H1 (cell line): ENCODE measurements around the gene NRDE2. TPM values are rescaled to one million over a fixed set of nuclear protein-coding genes. Genes with fewer than 3 reads are reported as not detected.
"Not testable (repeated sequence)": the region's sequence is repeated elsewhere in the genome, so short reads cannot be mapped to it uniquely, and the experiment has no call there.

Experiments used
- CTCF ChIA-PET: fragments of 300-600 bp; sonication (Branson Sonifier 250); formaldehyde crosslinking; loops from one replicate; lab custom pipeline; 2021; ENCODE audit not compliant: partially characterized antibody; lab: Charles Lee
- POLR2A ChIA-PET: fragments of 300-600 bp; sonication (Branson Sonifier 250); formaldehyde crosslinking; loops from one replicate; lab custom pipeline; 2021; ENCODE audit warnings: inconsistent platforms; ENCODE audit not compliant: partially characterized antibody; lab: Charles Lee
- DNase-seq, 2 experiments: peaks; one replicate each; pipeline versions ENCODE4 v3.0.0 to v3.0.0-alpha.2; 2010 to 2022; ENCODE audit warnings: low spot score in 2 of 2, low read depth in 1 of 2, mixed read lengths in 1 of 2
- FAIRE-seq: peaks from 2 replicates; lab custom pipeline; 2011; peaks lifted over from hg19 to GRCh38; lab: Jason Lieb, UNC
- H2AFZ ChIP-seq: 2 replicates; pipeline ENCODE4 v1.8.1; 2012; ENCODE audit warnings: low read length, inconsistent platforms
- H2AK5ac ChIP-seq: 2 replicates; pipeline ENCODE4 v1.6.1; 2013; ENCODE audit warnings: low read depth, low read length
- H2BK120ac ChIP-seq: replicated peaks from 2 replicates; pipeline ENCODE3; 2013; ENCODE audit warnings: low read depth, low read length, inconsistent platforms
- H2BK12ac ChIP-seq: 2 replicates; pipeline ENCODE4 v1.6.1; 2013; ENCODE audit warnings: low read depth, low read length
- H2BK15ac ChIP-seq: 2 replicates; pipeline ENCODE4 v1.6.1; 2013; ENCODE audit warnings: low read length
- H2BK20ac ChIP-seq: 2 replicates; pipeline ENCODE4 v1.6.1; 2013; ENCODE audit warnings: low read length
- H2BK5ac ChIP-seq: 2 replicates; pipeline ENCODE4 v1.6.1; 2013; ENCODE audit warnings: low read depth, low read length
- H3K14ac ChIP-seq: 2 replicates; pipeline ENCODE4 v1.6.1; 2013; ENCODE audit warnings: inconsistent platforms; ENCODE audit not compliant: insufficient read length
- H3K18ac ChIP-seq: 2 replicates; pipeline ENCODE4 v1.6.1; 2013; ENCODE audit warnings: low read length; ENCODE audit errors: extremely low read depth
- H3K23ac ChIP-seq: 2 replicates; pipeline ENCODE4 v1.6.1; 2013; ENCODE audit warnings: inconsistent platforms; ENCODE audit not compliant: insufficient read length
- H3K23me2 ChIP-seq: 2 replicates; pipeline ENCODE4 v1.6.1; 2013; ENCODE audit warnings: low read depth, low read length
- H3K27ac ChIP-seq: 2 replicates; pipeline ENCODE4 v1.6.1; 2011; ENCODE audit warnings: low read depth, low read length, inconsistent platforms
- H3K27me3 ChIP-seq, 4 experiments: replicated peaks in 1 of 4; 1 replicate in 1 of 4; 2 replicates in 3 of 4; pipeline versions ENCODE4 v1.6.1 to v1.8.1; 2011 to 2013; ENCODE audit warnings: low read length in 3 of 4, mild to moderate bottlenecking in 3 of 4, inconsistent platforms in 2 of 4, mixed read lengths in 2 of 4, moderate library complexity in 1 of 4; ENCODE audit not compliant: control insufficient read depth in 3 of 4, insufficient read depth in 3 of 4; ENCODE audit errors: extremely low read depth in 1 of 4
- H3K36me3 ChIP-seq, 4 experiments: 2 replicates each; pipeline versions ENCODE4 v1.6.1 to v1.8.1; 2011 to 2013; ENCODE audit warnings: mild to moderate bottlenecking in 4 of 4, low read length in 3 of 4, moderate library complexity in 2 of 4, control low read depth in 1 of 4, inconsistent platforms in 1 of 4; ENCODE audit not compliant: insufficient read depth in 4 of 4, control insufficient read depth in 2 of 4
- H3K4ac ChIP-seq: replicated peaks from 2 replicates; pipeline ENCODE3; 2013; ENCODE audit warnings: low read length, low read depth, mixed read lengths, inconsistent platforms; ENCODE audit not compliant: insufficient read length
- H3K4me1 ChIP-seq, 4 experiments: replicated peaks in 1 of 4; 1 replicate in 1 of 4; 2 replicates in 3 of 4; pipeline versions ENCODE4 v1.6.1 to v1.8.1; 2011 to 2013; ENCODE audit warnings: low read length in 3 of 4, inconsistent platforms in 2 of 4, mixed read lengths in 1 of 4; ENCODE audit not compliant: insufficient read depth in 4 of 4, control insufficient read depth in 3 of 4
- H3K4me2 ChIP-seq, 2 experiments: 2 replicates each; pipeline versions ENCODE4 v1.6.1 to v1.8.1; 2011 to 2013; ENCODE audit warnings: low read depth in 2 of 2, low read length in 2 of 2, control low read depth in 1 of 2, inconsistent platforms in 1 of 2, mild to moderate bottlenecking in 1 of 2; ENCODE audit not compliant: insufficient read depth in 1 of 2
- H3K4me3 ChIP-seq, 4 experiments: fragments of 200-600, 300-600 bp in 1 of 4; sonication (generic), shearing (Covaris generic), sonication (Bioruptor Twin) in 1 of 4; 2 replicates each; pipeline versions ENCODE4 v1.5.1 to v1.8.1; 2011 to 2016; ENCODE audit warnings: low read length in 4 of 4, low read depth in 3 of 4, control low read depth in 2 of 4, inconsistent platforms in 2 of 4, mild to moderate bottlenecking in 2 of 4, mixed read lengths in 1 of 4, moderate library complexity in 1 of 4; ENCODE audit not compliant: insufficient read depth in 2 of 4; ENCODE audit errors: extremely low read depth in 1 of 4
- H3K56ac ChIP-seq: replicated peaks from 2 replicates; pipeline ENCODE3; 2013; ENCODE audit warnings: low read depth, mild to moderate bottlenecking, mixed read lengths, low read length, inconsistent platforms; ENCODE audit not compliant: insufficient read length
- H3K79me1 ChIP-seq: 2 replicates; pipeline ENCODE4 v1.6.1; 2013; ENCODE audit warnings: low read depth, low read length, control low read depth
- H3K79me2 ChIP-seq, 2 experiments: 2 replicates each; pipeline versions ENCODE4 v1.6.1 to v1.8.1; 2012 to 2013; ENCODE audit warnings: low read length in 2 of 2, mild to moderate bottlenecking in 2 of 2, inconsistent platforms in 1 of 2; ENCODE audit not compliant: insufficient read depth in 2 of 2, control insufficient read depth in 1 of 2
- H3K9ac ChIP-seq, 4 experiments: replicated peaks in 1 of 4; 1 replicate in 1 of 4; 2 replicates in 3 of 4; pipeline versions ENCODE4 v1.6.1 to v1.8.1; 2011 to 2013; ENCODE audit warnings: low read depth in 3 of 4, low read length in 3 of 4, control low read depth in 2 of 4, mild to moderate bottlenecking in 2 of 4, moderate library complexity in 2 of 4, inconsistent platforms in 1 of 4; ENCODE audit errors: extremely low read depth in 1 of 4
- H3K9me3 ChIP-seq, 2 experiments: 2 replicates each; pipeline versions ENCODE4 v1.6.1 to v1.8.1; 2012 to 2013; ENCODE audit warnings: mild to moderate bottlenecking in 2 of 2, moderate library complexity in 2 of 2, control low read depth in 1 of 2, inconsistent platforms in 1 of 2, low read depth in 1 of 2, low read length in 1 of 2, mixed read lengths in 1 of 2; ENCODE audit not compliant: insufficient read depth in 2 of 2
- H4K20me1 ChIP-seq, 2 experiments: replicated peaks in 1 of 2; 2 replicates each; pipeline versions ENCODE3 to v1.8.1; 2011 to 2013; ENCODE audit warnings: inconsistent platforms in 2 of 2, low read length in 2 of 2, mild to moderate bottlenecking in 1 of 2; ENCODE audit not compliant: insufficient read depth in 2 of 2, control insufficient read depth in 1 of 2
- H4K5ac ChIP-seq: 2 replicates; pipeline ENCODE4 v1.6.1; 2013; ENCODE audit warnings: low read length, low read depth, mixed read lengths, inconsistent platforms; ENCODE audit not compliant: insufficient read length
- H4K8ac ChIP-seq: 2 replicates; pipeline ENCODE4 v1.8.0; 2013; ENCODE audit warnings: mild to moderate bottlenecking, moderate library complexity, low read length, inconsistent platforms; ENCODE audit not compliant: insufficient read depth; ENCODE audit errors: extremely low read depth
- H4K91ac ChIP-seq: replicated peaks from 2 replicates; pipeline ENCODE3; 2013; ENCODE audit warnings: low read length, mixed read lengths, inconsistent platforms; ENCODE audit not compliant: insufficient read length
- WGBS, 2 experiments: shearing (Covaris generic) in 1 of 2; methylation state at CpG; one replicate each; pipeline versions ENCODE4 v1.1.6 to v1.1.7; 2013 to 2015; ENCODE audit warnings: low lambda C conversion rate in 2 of 2, mixed read lengths in 2 of 2, inconsistent platforms in 1 of 2, low coverage in 1 of 2, missing lambda C conversion rate in 1 of 2; ENCODE audit not compliant: insufficient replicate concordance in 2 of 2, insufficient coverage in 1 of 2, insufficient read length in 1 of 2; ENCODE audit errors: extremely low coverage in 1 of 2, missing lambda C conversion rate in 1 of 2; 5-methylcytosine and 5-hydroxymethylcytosine counted together
- polyA plus RNA-seq, 7 experiments: library from polyadenylated mRNA; depleted of rRNA in 3 of 7; stranded (reverse) in 5 of 7; unstranded in 2 of 7; fragments of >200 nt in 5 of 7; fragments of 200-250 nt in 2 of 7; gene quantifications; 1 replicate in 5 of 7; 2 replicates in 1 of 7; 4 replicates in 1 of 7; pipeline versions ENCODE4 v1.2.1 to v1.2.3, GENCODE V29; 2011 to 2013; ENCODE audit warnings: missing spikeins in 2 of 7, mixed read lengths in 2 of 7
- total RNA-seq: library from RNA; stranded (reverse); fragmentation: NEBNext Ultra II Directional; extraction: Animal tissue kit (Norgen Biotek cat#: 25700); gene quantifications from 2 replicates; pipeline ENCODE4 v1.2.1, GENCODE V29; 2021

Gene NRDE2
- total and polyA plus RNA-seq, 2 of the 8 experiments (the other 6 are each of a cell fraction or from before 2014, with no cell fraction given) = 4.9 to 12.1 TPM

DNA sequence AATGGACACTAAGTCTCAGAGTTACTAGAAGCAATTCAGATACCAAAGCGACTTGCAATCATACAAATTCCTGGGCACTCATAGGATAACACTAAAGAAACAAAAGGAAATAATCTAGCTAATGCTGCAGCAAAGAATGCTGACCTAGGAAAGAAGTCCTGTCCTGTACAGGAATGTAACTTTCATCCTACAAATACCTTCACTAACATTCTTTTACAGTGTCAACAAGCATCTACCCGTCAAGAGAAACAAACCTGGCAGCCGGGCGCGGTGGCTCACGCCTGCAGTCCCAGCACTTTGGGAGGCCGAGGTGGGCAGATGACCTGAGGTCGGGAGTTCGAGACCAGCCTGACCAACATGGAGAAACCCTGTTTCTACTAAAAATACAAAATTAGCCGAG, 84.3 kb downstream of the NRDE2 start:
- H3K79me2 ChIP-seq, H4K8ac ChIP-seq, POLR2A ChIA-PET, H3K18ac ChIP-seq, H3K4me1 ChIP-seq, H3K4me3 ChIP-seq, H2BK12ac ChIP-seq, H2BK5ac ChIP-seq, H3K9me3 ChIP-seq, H3K27me3 ChIP-seq, H4K20me1 ChIP-seq, H2BK20ac ChIP-seq, H2AK5ac ChIP-seq, H3K23me2 ChIP-seq, DNase-seq, H2AFZ ChIP-seq, H4K5ac ChIP-seq, H3K23ac ChIP-seq, H3K9ac ChIP-seq, H3K14ac ChIP-seq, H3K4ac ChIP-seq, H3K27ac ChIP-seq, H3K56ac ChIP-seq, H2BK15ac ChIP-seq, H2BK120ac ChIP-seq, H3K36me3 ChIP-seq, FAIRE-seq, H4K91ac ChIP-seq, H3K4me2 ChIP-seq, H3K79me1 ChIP-seq: not testable (repeated sequence)
- CTCF ChIA-PET = interaction anchor here (1.5 kb wide), 1 partner anchor 12 kb away, joined by 12 read pairs; no protein-coding TSS in a partner anchor
- 85% methylated on average over 10 of the region's 10 CpGs; no CpG with 5 or more reads in 1 of the 2 experiments for WGBS, 2 experiments
